ENCODE measurements around the gene ADAMTS2.

ADAMTS2 gene

DNA sequence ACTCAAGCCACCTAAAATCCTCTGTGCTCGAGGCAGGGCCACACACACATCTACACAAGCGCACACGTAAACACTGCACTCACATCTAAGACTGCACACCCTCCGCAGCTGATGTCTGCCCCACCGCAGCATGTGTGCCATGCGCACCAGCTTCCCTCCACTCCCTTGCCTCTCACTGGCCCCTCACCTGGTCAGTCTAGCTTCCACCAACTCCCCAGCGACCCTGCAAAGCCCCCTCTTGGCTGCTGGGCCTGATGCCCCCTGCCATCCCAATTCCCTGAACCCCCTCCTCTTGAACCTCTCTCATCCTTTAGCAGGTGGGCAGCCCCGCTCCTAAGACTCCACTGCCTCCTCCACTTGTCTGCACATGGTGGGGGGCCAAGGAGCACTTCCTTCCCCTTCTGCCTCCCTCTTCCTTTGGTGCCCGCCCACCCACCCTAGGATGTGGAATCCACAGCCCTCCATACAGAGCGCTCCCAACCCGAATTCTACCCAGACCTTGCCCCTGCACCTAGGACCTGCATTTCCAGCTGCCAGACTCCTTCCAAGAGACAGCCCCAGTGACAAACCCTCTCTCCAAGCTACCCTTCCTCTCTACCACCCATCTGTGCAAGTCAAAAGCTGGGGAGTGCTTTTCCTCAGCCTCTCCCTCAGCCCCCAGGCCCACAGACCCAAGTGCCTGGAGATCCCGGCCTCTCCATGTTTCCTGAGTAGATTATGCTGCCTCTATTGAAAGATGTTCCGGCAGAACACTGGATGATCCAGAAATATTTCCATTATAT lies 23.9 kb downstream of the ADAMTS2 start:
- in situ Hi-C loops (cut with MboI; ENCODE audit: low pct_unique_long_range_greater_than_20kb, low sequenced_read_pairs, unreplicated experiment): no loop called here
- TF ChIP-seq, protein P1, sequence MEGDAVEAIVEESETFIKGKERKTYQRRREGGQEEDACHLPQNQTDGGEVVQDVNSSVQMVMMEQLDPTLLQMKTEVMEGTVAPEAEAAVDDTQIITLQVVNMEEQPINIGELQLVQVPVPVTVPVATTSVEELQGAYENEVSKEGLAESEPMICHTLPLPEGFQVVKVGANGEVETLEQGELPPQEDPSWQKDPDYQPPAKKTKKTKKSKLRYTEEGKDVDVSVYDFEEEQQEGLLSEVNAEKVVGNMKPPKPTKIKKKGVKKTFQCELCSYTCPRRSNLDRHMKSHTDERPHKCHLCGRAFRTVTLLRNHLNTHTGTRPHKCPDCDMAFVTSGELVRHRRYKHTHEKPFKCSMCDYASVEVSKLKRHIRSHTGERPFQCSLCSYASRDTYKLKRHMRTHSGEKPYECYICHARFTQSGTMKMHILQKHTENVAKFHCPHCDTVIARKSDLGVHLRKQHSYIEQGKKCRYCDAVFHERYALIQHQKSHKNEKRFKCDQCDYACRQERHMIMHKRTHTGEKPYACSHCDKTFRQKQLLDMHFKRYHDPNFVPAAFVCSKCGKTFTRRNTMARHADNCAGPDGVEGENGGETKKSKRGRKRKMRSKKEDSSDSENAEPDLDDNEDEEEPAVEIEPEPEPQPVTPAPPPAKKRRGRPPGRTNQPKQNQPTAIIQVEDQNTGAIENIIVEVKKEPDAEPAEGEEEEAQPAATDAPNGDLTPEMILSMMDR (IDR thresholded peaks at IDR 0.05; ENCODE audit: extremely low read depth, insufficient read depth, missing control alignments): no peak
- no peak for DNase-seq (ENCODE audit: low spot score)

DNA sequence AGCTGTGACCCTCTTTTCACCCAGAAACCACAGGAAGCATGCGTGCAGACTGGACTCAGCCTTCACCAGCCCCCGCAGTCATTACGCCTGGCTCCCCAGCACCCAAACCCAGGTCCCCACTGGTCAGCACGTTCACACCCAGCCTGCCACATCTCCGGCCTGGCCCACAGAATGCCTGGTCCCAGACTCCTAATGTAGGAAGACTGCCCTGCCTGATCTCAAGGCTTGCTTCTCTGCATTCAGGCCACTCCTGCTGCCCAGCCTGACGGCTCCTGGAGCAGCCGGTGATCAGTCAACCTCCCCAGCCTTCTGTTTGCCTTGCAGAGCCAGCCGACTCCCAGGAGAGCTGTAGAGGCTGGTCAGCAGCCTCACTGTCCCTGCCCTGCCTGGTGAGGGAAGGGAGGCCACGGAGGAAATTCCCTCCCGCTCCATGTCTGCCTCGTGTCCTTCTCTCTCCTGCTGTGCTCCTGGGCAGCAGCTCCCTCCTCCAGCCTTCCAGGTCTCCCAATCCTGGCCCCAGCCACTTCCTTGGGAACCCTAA lies 25.4 kb downstream of the ADAMTS2 start:
- in situ Hi-C loops (cut with MboI; ENCODE audit: low pct_unique_long_range_greater_than_20kb, low sequenced_read_pairs, unreplicated experiment): no loop called here
- DNase-seq (ENCODE audit: low spot score): no peak

DNA sequence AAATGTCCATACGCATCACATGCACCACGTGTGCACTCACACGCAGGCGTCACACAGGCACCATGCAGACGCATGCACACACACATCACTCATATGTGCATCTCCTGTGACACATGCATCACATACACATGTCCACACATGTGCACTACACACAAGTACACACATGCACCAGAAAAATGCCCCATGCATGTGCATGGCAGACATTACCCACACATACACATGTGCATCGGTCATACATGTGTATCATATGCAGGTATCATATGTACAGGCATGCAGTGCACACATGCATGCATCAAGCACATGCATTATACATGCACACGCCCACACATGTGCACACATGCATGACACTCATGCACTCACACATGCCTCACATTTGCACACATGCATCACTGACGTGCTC lies 26.1 kb downstream of the ADAMTS2 start:
- in situ Hi-C loops (cut with MboI; ENCODE audit: low pct_unique_long_range_greater_than_20kb, low sequenced_read_pairs, unreplicated experiment): no loop called here
- TF ChIP-seq, protein P1 (IDR thresholded peaks at IDR 0.05; ENCODE audit: extremely low read depth, insufficient read depth, missing control alignments): no peak
- no peak for DNase-seq (ENCODE audit: low spot score)

More for the DNA sequence above, 25.4 kb downstream of the ADAMTS2 start:
- TF ChIP-seq, protein P1 (IDR thresholded peaks at IDR 0.05; ENCODE audit: extremely low read depth, insufficient read depth, missing control alignments): no peak

DNA sequence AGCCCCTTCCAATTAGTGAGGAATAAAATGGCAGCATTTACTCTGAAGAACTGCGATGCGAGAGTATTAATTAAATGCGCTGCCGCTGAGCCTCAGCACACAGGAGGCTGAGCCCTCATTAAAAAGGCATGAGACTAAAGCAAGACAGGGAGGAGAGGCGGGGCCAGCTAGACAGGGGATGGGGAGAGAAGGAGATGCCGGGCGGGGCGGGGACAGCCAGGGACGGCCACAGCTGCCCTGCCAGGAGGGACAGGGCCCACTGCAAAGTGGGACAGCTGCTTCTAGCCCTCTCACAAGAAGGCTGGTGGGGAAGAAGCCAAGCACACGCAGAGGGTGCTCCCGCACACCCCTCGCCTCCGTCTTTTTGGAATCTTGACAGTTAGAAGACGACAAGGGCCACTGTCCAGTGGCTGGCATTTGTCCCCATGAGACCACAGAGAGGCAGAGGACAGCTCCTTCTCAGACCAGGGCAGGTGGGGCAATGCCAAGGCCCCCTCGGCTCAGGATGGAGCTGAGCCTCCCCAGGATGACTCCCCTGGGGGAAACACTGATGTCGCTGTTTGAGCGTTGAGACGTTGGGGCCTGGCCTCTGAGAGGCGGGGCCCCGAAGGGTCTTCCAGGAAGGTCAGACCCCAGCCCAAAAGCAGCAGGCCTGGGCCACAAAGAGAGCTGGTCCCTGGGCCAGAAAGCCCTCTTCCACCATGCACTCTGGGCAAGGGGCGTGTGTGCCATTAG lies 26.9 kb downstream of the ADAMTS2 start:
- no peak for DNase-seq (ENCODE audit: low spot score)
- in situ Hi-C loops (cut with MboI; ENCODE audit: low pct_unique_long_range_greater_than_20kb, low sequenced_read_pairs, unreplicated experiment): no loop called here
- TF ChIP-seq, protein P1 (IDR thresholded peaks at IDR 0.05; ENCODE audit: extremely low read depth, insufficient read depth, missing control alignments): no peak

DNA sequence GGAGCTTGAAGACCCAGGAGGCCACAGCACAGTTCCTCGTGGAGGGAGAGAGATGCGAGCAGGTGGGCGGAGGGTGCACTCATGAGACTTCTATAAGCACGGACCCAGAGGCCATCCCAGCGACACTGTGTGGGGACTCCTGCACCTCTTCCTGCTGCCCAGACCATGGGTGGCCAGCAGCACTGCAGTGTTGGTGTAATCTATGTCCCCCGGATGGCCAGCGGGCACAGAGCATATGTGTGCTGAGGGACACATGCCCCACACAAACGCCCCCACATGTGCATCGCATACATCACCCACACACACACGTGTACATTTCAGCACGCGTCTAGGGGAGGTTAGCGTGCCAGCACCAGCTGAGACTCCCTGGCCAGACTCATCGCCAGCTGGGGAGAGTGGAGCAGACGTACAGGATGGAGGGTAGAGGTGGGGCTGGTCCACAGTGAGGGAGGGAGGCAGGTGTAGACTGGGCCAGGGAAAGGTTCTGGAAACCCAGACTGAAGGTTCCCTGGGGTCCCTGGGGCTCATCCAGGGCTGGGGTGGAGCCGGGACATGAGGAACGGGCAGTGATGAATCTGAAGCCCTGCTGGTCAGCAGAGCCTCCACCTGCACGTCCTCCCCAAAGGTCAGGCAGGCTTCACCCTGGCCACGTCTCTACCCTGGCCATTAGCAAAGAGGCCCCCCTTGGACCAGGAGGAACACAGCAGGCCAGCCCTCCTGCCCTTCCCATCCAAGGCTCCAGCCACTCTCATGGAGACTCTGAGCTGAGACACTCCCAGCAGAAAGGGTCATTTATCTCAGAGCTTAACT lies 27.6 kb downstream of the ADAMTS2 start:
- DNase-seq (ENCODE audit: low spot score): no peak
- in situ Hi-C loops (cut with MboI; ENCODE audit: low pct_unique_long_range_greater_than_20kb, low sequenced_read_pairs, unreplicated experiment): no loop called here
- TF ChIP-seq, protein P1 (IDR thresholded peaks at IDR 0.05; ENCODE audit: extremely low read depth, insufficient read depth, missing control alignments): no peak

- no peak for DNase-seq (ENCODE audit: low spot score)
- in situ Hi-C loops (cut with MboI; ENCODE audit: low pct_unique_long_range_greater_than_20kb, low sequenced_read_pairs, unreplicated experiment): no loop called here
- TF ChIP-seq, protein P1 (IDR thresholded peaks at IDR 0.05; ENCODE audit: extremely low read depth, insufficient read depth, missing control alignments): no peak
These were observed 28.3 kb downstream of the ADAMTS2 start for GRCh38 chr5:179316982-179317381.

Measured in GM13977 (cell line).